Measurements from ENCODE around the gene MINDY4.

- TF ChIP-seq ZNF274 (IDR thresholded peaks at IDR 0.05; ENCODE audit: insufficient read depth, insufficient read length) (no peak), ZSCAN29 (IDR thresholded peaks at IDR 0.05) (no peak), POLR2AphosphoS5 (IDR thresholded peaks at IDR 0.05; ENCODE audit: low read length) (no peak)
Observed at GRCh38 chr7:30937416-30937815, 166.2 kb downstream of the MINDY4 start.
